HL-60 (cell line): Measurements from ENCODE around the gene BDKRB1.

Experiments used
- CTCF ChIP-seq: IDR thresholded peaks from one replicate; pipeline ENCODE4 v1.5.1; 2011; ENCODE audit warnings: low read length, control low read depth, inconsistent platforms; ENCODE audit not compliant: insufficient read depth
- POLR2AphosphoS5 ChIP-seq: IDR thresholded peaks from 2 replicates; pipeline ENCODE4 v1.6.1; 2012; ENCODE audit warnings: low read depth
- TF ChIP-seq, protein P1 (sequence below): IDR thresholded peaks from 2 replicates; pipeline ENCODE4 v1.6.1; 2012; ENCODE audit warnings: low read depth; ENCODE audit not compliant: insufficient replicate concordance

GRCh38 chr14:96281486-96281885 is 25.5 kb downstream of the BDKRB1 start:
- TF ChIP-seq CTCF: no peak
- TF ChIP-seq, protein P1, sequence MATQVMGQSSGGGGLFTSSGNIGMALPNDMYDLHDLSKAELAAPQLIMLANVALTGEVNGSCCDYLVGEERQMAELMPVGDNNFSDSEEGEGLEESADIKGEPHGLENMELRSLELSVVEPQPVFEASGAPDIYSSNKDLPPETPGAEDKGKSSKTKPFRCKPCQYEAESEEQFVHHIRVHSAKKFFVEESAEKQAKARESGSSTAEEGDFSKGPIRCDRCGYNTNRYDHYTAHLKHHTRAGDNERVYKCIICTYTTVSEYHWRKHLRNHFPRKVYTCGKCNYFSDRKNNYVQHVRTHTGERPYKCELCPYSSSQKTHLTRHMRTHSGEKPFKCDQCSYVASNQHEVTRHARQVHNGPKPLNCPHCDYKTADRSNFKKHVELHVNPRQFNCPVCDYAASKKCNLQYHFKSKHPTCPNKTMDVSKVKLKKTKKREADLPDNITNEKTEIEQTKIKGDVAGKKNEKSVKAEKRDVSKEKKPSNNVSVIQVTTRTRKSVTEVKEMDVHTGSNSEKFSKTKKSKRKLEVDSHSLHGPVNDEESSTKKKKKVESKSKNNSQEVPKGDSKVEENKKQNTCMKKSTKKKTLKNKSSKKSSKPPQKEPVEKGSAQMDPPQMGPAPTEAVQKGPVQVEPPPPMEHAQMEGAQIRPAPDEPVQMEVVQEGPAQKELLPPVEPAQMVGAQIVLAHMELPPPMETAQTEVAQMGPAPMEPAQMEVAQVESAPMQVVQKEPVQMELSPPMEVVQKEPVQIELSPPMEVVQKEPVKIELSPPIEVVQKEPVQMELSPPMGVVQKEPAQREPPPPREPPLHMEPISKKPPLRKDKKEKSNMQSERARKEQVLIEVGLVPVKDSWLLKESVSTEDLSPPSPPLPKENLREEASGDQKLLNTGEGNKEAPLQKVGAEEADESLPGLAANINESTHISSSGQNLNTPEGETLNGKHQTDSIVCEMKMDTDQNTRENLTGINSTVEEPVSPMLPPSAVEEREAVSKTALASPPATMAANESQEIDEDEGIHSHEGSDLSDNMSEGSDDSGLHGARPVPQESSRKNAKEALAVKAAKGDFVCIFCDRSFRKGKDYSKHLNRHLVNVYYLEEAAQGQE: no peak
- no peak for TF ChIP-seq POLR2AphosphoS5
